Gastrocnemius medialis (tissue), 4 donors: ENCODE data around the gene OSBPL10.

ENCODE experiments used
- POLR2A ChIP-seq, 2 donors: fragments of 450-650 bp; IDR thresholded peaks; one replicate each; pipeline ENCODE4 v1.6.1; 2017; ENCODE audit warnings: antibody characterized with exemption in 2 of 2, mild to moderate bottlenecking in 2 of 2, moderate library complexity in 2 of 2
- TF ChIP-seq, protein P1 (sequence below), 5 experiments: fragments of 450-650 bp in 3 of 5; fragments of 200-600 bp in 2 of 5; sonication (generic) in 2 of 5; IDR thresholded peaks in 4 of 5; conservative IDR thresholded peaks in 1 of 5; 1 replicate in 4 of 5; 2 replicates in 1 of 5; pipeline ENCODE4 v1.5.1; 2016 to 2019; ENCODE audit warnings: antibody characterized with exemption in 5 of 5, mild to moderate bottlenecking in 3 of 5, moderate library complexity in 3 of 5

DNA sequence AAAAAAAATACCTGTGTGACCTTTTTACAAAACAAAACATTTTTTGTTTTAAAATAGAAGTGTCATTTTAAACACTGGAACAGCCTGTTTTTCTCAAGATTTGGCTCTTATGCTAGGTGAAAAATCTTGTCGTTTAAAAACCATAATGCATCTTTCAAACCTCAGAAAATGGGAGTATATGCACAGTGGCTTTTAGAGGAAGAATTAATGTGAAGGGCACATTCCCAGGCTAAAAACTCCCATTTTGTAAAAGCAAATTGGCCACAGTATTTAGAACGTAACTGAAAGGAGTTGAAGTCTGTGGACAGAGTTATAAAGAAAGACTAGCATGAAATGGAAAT lies 190.0 kb downstream of the OSBPL10 start:
- TF ChIP-seq, protein P1, sequence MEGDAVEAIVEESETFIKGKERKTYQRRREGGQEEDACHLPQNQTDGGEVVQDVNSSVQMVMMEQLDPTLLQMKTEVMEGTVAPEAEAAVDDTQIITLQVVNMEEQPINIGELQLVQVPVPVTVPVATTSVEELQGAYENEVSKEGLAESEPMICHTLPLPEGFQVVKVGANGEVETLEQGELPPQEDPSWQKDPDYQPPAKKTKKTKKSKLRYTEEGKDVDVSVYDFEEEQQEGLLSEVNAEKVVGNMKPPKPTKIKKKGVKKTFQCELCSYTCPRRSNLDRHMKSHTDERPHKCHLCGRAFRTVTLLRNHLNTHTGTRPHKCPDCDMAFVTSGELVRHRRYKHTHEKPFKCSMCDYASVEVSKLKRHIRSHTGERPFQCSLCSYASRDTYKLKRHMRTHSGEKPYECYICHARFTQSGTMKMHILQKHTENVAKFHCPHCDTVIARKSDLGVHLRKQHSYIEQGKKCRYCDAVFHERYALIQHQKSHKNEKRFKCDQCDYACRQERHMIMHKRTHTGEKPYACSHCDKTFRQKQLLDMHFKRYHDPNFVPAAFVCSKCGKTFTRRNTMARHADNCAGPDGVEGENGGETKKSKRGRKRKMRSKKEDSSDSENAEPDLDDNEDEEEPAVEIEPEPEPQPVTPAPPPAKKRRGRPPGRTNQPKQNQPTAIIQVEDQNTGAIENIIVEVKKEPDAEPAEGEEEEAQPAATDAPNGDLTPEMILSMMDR (IDR thresholded peaks at IDR 0.05 in 4 of 5, conservative IDR thresholded peaks at IDR 0.05 in 1 of 5) = no peak
- no peak for TF ChIP-seq POLR2A (IDR thresholded peaks at IDR 0.05)
